ENCODE data around the gene REM1. TPM values are rescaled to one million over a fixed set of nuclear protein-coding genes. Genes with fewer than 3 reads are reported as not detected.

The REM1 gene
- total RNA-seq, 2 donors from 2014 or later: 4.3 TPM

DNA sequence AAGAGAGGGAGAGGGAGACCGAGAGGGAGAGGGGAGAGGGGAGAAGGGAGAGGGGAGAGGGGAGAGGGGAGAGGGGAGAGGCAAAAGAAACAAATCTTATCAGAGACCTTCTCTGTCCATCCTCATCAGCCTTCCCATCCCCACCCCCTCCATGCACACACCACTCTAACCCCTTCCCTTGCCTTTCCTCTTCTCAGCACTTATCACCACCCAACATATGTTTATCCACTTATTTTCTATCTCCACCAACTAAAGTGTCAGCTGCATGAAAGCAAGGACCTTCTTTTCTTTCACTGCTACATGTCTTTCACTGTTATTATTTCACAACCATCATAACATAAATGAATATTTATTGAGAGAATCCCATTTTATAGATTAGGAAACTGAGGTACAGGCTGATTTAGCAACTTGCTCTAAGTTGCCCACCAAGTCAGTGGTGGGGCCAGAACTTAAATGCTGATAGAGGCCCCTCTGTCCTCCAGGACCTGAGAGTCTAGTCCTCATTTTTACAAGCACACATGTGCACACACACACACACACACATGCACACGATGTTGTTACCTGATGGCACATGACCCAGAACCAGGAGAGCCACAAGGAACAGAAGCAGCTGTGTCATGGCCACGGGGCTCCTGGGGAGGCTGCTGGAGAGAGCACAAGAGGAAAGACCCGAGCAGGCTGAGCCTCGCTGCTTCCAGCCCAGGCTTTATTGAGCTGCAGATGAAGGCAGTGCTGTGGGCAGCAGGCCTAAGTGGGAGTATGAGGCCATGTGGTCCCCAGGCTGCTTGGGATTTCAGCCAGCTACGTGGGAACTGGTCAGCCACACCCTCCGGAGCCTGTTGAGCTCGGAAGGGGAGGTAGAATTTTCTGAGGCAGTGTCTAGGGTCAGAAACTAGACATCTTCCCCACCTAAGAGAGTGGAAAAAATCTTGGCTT lies 2.4 kb upstream of the REM1 start:
- no peak for ATAC-seq (ENCODE audit: insufficient number of reproducible peaks, low FRiP score, low read depth)
- TF ChIP-seq, protein P1, sequence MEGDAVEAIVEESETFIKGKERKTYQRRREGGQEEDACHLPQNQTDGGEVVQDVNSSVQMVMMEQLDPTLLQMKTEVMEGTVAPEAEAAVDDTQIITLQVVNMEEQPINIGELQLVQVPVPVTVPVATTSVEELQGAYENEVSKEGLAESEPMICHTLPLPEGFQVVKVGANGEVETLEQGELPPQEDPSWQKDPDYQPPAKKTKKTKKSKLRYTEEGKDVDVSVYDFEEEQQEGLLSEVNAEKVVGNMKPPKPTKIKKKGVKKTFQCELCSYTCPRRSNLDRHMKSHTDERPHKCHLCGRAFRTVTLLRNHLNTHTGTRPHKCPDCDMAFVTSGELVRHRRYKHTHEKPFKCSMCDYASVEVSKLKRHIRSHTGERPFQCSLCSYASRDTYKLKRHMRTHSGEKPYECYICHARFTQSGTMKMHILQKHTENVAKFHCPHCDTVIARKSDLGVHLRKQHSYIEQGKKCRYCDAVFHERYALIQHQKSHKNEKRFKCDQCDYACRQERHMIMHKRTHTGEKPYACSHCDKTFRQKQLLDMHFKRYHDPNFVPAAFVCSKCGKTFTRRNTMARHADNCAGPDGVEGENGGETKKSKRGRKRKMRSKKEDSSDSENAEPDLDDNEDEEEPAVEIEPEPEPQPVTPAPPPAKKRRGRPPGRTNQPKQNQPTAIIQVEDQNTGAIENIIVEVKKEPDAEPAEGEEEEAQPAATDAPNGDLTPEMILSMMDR (IDR thresholded peaks at IDR 0.05): no peak
- H3K9me3 ChIP-seq: no peaks in the 10 kb centered on the region
- no peak for DNase-seq (ENCODE audit: low spot score)
- H3K27me3 ChIP-seq (replicated peaks; ENCODE audit: insufficient read depth): no peaks in the 10 kb centered on the region
- H3K4me1 ChIP-seq (ENCODE audit: control insufficient read depth in 1 of 2, low read depth in 2 of 2): peaks cover 6 to 10% of the 10 kb centered on the region in 2 donors
- no peaks in the 10 kb centered on the region for H3K36me3 ChIP-seq
- H3K27ac ChIP-seq: no peak overlapping the region
- H3K4me3 ChIP-seq: no peak overlapping the region

DNA sequence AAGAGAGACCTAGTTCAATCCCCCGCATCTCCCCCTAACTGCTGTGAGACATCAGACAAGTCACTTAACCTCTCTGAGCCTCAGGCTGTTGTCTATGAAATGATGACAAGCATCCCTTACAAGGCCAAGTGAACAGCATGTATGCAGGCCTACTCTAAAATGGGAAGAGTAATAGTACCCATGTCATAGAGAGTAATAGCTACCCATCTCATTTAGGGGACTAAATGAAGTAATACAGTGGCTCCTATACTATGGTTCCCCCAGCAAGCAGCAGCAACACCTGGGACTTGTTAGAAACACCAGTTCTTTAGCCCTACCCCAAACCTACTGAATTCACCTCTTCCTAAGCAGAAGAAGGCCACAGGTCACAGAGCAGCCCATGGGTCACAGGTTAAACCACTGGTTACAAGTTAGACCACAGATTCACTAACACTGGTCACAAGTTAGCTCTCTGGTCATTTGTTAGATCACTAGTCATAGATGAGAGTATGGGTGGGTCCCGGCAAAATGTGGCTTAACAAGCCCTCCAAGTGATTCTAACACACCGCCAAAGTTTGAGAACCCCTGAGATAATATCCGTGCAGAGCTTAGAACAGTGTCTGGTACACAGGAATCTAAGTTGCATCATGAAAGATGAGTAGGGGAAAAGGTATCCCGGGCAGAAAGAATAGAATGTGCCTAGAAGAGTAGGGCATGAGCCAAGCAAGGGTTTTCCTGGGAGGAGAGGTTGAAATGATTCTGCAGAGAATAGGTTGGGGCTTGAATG lies 1.6 kb upstream of the REM1 start:
- no peak for DNase-seq (ENCODE audit: low spot score)
- no peak overlapping the region for H3K4me3 ChIP-seq
- no peak for ATAC-seq (ENCODE audit: insufficient number of reproducible peaks, low FRiP score, low read depth)
- TF ChIP-seq, protein P1 (IDR thresholded peaks at IDR 0.05): no peak
- no peaks in the 10 kb centered on the region for H3K36me3 ChIP-seq
- H3K27me3 ChIP-seq (replicated peaks; ENCODE audit: insufficient read depth): no peaks in the 10 kb centered on the region
- H3K27ac ChIP-seq: no peak overlapping the region
- no peaks in the 10 kb centered on the region for H3K9me3 ChIP-seq
- peaks cover 6 to 10% of the 10 kb centered on the region in 2 donors for H3K4me1 ChIP-seq (ENCODE audit: control insufficient read depth in 1 of 2, low read depth in 2 of 2)

DNA sequence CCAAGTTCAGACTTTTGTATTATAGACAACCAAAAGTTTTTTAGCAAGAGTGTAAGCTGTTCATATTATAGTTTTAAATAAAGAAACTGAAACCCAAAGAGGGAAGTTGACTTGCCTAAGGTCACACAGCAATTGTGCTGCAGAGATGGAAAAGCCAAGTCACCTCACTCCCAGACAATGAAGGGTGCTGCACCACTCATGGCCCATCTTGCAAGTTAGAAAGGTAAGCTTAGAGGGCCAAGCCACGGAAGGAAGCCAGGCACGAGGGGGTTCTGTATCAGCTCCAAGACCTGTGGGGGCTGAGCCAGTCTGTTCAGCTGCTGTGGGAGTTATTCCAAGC lies 1.0 kb upstream of the REM1 start:
- no peak for ATAC-seq (ENCODE audit: insufficient number of reproducible peaks, low FRiP score, low read depth)
- no peak overlapping the region for H3K27ac ChIP-seq

DNA sequence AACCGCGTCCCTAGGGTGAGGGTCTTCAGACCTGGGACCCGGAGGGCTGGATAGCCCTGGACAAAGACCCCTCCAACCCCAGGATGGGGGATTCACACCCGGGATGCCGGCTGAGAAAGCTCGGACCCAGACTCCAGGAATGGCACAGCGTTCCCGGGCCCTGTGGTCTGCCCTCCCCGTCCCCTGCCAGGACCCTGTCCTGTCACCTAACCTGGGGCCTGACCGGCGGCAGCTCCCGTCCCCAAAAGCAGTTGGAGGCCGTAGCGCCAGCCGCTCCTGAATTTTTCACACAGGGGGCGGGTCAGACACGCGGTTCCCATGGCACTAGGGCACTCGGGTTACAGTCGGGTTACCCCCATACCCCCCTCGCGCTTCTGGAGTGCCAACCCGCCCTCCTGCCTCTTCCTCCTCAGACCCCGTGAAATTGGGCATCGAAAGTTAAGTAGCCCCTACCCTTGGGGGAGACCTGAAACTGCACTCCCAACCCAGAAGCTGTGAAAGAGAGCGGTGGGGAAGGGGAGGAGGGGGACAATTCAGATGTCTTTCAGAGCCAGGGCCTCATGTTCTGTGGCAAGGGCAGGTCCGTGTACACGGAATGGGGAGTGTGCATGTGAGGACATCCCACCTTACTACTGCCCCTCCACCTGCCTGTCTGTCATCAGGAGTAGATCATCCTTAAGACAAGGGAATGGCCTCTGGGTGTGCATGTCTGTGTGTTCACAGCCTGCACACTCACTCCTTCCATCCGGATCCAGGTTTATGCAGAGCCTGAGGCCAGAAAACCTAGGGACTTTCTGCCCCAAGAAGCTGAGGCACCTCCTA lies 595 bp downstream of the REM1 start:
- ATAC-seq (ENCODE audit: insufficient number of reproducible peaks, low FRiP score, low read depth): no peak
- peaks cover 6 to 10% of the 10 kb centered on the region in 2 donors for H3K4me1 ChIP-seq (ENCODE audit: control insufficient read depth in 1 of 2, low read depth in 2 of 2)

More for the DNA sequence above, 1.0 kb upstream of the REM1 start:
- Histone ChIP-seq H3K4me1 (ENCODE audit: control insufficient read depth in 1 of 2, low read depth in 2 of 2) (peaks cover 6 to 10% of the 10 kb centered on the region in 2 donors), H3K36me3 (no peaks in the 10 kb centered on the region), H3K9me3 (no peaks in the 10 kb centered on the region), H3K4me3 (no peak overlapping the region), H3K27me3 (replicated peaks; ENCODE audit: insufficient read depth) (no peaks in the 10 kb centered on the region)
- no peak for DNase-seq (ENCODE audit: low spot score)
- TF ChIP-seq, protein P1 (IDR thresholded peaks at IDR 0.05): no peak

More for the DNA sequence above, 595 bp downstream of the REM1 start:
- TF ChIP-seq, protein P1 (IDR thresholded peaks at IDR 0.05): no peak
- Histone ChIP-seq H3K4me3 (peak overlapping the region; percentile 80), H3K36me3 (no peaks in the 10 kb centered on the region), H3K9me3 (no peaks in the 10 kb centered on the region), H3K27ac (peak overlapping the region; percentile 56 to 62), H3K27me3 (replicated peaks; ENCODE audit: insufficient read depth) (no peaks in the 10 kb centered on the region)
- DNase-seq (ENCODE audit: low spot score): no peak
